H1 (cell line): ENCODE results near the gene SLC35G2. TPM values are rescaled to one million over a fixed set of nuclear protein-coding genes. Genes with fewer than 3 reads are reported as not detected.
"Not testable (repeated sequence)": the region's sequence is repeated elsewhere in the genome, so short reads cannot be mapped to it uniquely, and the experiment has no call there.

Source experiments
- CTCF ChIA-PET: fragments of 300-600 bp; sonication (Branson Sonifier 250); formaldehyde crosslinking; loops from one replicate; lab custom pipeline; 2021; ENCODE audit not compliant: partially characterized antibody; lab: Charles Lee
- POLR2A ChIA-PET: fragments of 300-600 bp; sonication (Branson Sonifier 250); formaldehyde crosslinking; loops from one replicate; lab custom pipeline; 2021; ENCODE audit warnings: inconsistent platforms; ENCODE audit not compliant: partially characterized antibody; lab: Charles Lee
- DNase-seq, 2 experiments: peaks; one replicate each; pipeline versions ENCODE4 v3.0.0 to v3.0.0-alpha.2; 2010 to 2022; ENCODE audit warnings: low spot score in 2 of 2, low read depth in 1 of 2, mixed read lengths in 1 of 2
- FAIRE-seq: peaks from 2 replicates; lab custom pipeline; 2011; peaks lifted over from hg19 to GRCh38; lab: Jason Lieb, UNC
- H2AFZ ChIP-seq: 2 replicates; pipeline ENCODE4 v1.8.1; 2012; ENCODE audit warnings: low read length, inconsistent platforms
- H2AK5ac ChIP-seq: 2 replicates; pipeline ENCODE4 v1.6.1; 2013; ENCODE audit warnings: low read depth, low read length
- H2BK120ac ChIP-seq: replicated peaks from 2 replicates; pipeline ENCODE3; 2013; ENCODE audit warnings: low read depth, low read length, inconsistent platforms
- H2BK12ac ChIP-seq: 2 replicates; pipeline ENCODE4 v1.6.1; 2013; ENCODE audit warnings: low read depth, low read length
- H2BK15ac ChIP-seq: 2 replicates; pipeline ENCODE4 v1.6.1; 2013; ENCODE audit warnings: low read length
- H2BK20ac ChIP-seq: 2 replicates; pipeline ENCODE4 v1.6.1; 2013; ENCODE audit warnings: low read length
- H2BK5ac ChIP-seq: 2 replicates; pipeline ENCODE4 v1.6.1; 2013; ENCODE audit warnings: low read depth, low read length
- H3K14ac ChIP-seq: 2 replicates; pipeline ENCODE4 v1.6.1; 2013; ENCODE audit warnings: inconsistent platforms; ENCODE audit not compliant: insufficient read length
- H3K18ac ChIP-seq: 2 replicates; pipeline ENCODE4 v1.6.1; 2013; ENCODE audit warnings: low read length; ENCODE audit errors: extremely low read depth
- H3K23ac ChIP-seq: 2 replicates; pipeline ENCODE4 v1.6.1; 2013; ENCODE audit warnings: inconsistent platforms; ENCODE audit not compliant: insufficient read length
- H3K23me2 ChIP-seq: 2 replicates; pipeline ENCODE4 v1.6.1; 2013; ENCODE audit warnings: low read depth, low read length
- H3K27ac ChIP-seq: 2 replicates; pipeline ENCODE4 v1.6.1; 2011; ENCODE audit warnings: low read depth, low read length, inconsistent platforms
- H3K27me3 ChIP-seq, 4 experiments: replicated peaks in 1 of 4; 1 replicate in 1 of 4; 2 replicates in 3 of 4; pipeline versions ENCODE4 v1.6.1 to v1.8.1; 2011 to 2013; ENCODE audit warnings: low read length in 3 of 4, mild to moderate bottlenecking in 3 of 4, inconsistent platforms in 2 of 4, mixed read lengths in 2 of 4, moderate library complexity in 1 of 4; ENCODE audit not compliant: control insufficient read depth in 3 of 4, insufficient read depth in 3 of 4; ENCODE audit errors: extremely low read depth in 1 of 4
- H3K36me3 ChIP-seq, 4 experiments: 2 replicates each; pipeline versions ENCODE4 v1.6.1 to v1.8.1; 2011 to 2013; ENCODE audit warnings: mild to moderate bottlenecking in 4 of 4, low read length in 3 of 4, moderate library complexity in 2 of 4, control low read depth in 1 of 4, inconsistent platforms in 1 of 4; ENCODE audit not compliant: insufficient read depth in 4 of 4, control insufficient read depth in 2 of 4
- H3K4ac ChIP-seq: replicated peaks from 2 replicates; pipeline ENCODE3; 2013; ENCODE audit warnings: low read length, low read depth, mixed read lengths, inconsistent platforms; ENCODE audit not compliant: insufficient read length
- H3K4me1 ChIP-seq, 4 experiments: replicated peaks in 1 of 4; 1 replicate in 1 of 4; 2 replicates in 3 of 4; pipeline versions ENCODE4 v1.6.1 to v1.8.1; 2011 to 2013; ENCODE audit warnings: low read length in 3 of 4, inconsistent platforms in 2 of 4, mixed read lengths in 1 of 4; ENCODE audit not compliant: insufficient read depth in 4 of 4, control insufficient read depth in 3 of 4
- H3K4me2 ChIP-seq, 2 experiments: 2 replicates each; pipeline versions ENCODE4 v1.6.1 to v1.8.1; 2011 to 2013; ENCODE audit warnings: low read depth in 2 of 2, low read length in 2 of 2, control low read depth in 1 of 2, inconsistent platforms in 1 of 2, mild to moderate bottlenecking in 1 of 2; ENCODE audit not compliant: insufficient read depth in 1 of 2
- H3K4me3 ChIP-seq, 4 experiments: fragments of 200-600, 300-600 bp in 1 of 4; sonication (generic), shearing (Covaris generic), sonication (Bioruptor Twin) in 1 of 4; 2 replicates each; pipeline versions ENCODE4 v1.5.1 to v1.8.1; 2011 to 2016; ENCODE audit warnings: low read length in 4 of 4, low read depth in 3 of 4, control low read depth in 2 of 4, inconsistent platforms in 2 of 4, mild to moderate bottlenecking in 2 of 4, mixed read lengths in 1 of 4, moderate library complexity in 1 of 4; ENCODE audit not compliant: insufficient read depth in 2 of 4; ENCODE audit errors: extremely low read depth in 1 of 4
- H3K56ac ChIP-seq: replicated peaks from 2 replicates; pipeline ENCODE3; 2013; ENCODE audit warnings: low read depth, mild to moderate bottlenecking, mixed read lengths, low read length, inconsistent platforms; ENCODE audit not compliant: insufficient read length
- H3K79me1 ChIP-seq: 2 replicates; pipeline ENCODE4 v1.6.1; 2013; ENCODE audit warnings: low read depth, low read length, control low read depth
- H3K79me2 ChIP-seq, 2 experiments: 2 replicates each; pipeline versions ENCODE4 v1.6.1 to v1.8.1; 2012 to 2013; ENCODE audit warnings: low read length in 2 of 2, mild to moderate bottlenecking in 2 of 2, inconsistent platforms in 1 of 2; ENCODE audit not compliant: insufficient read depth in 2 of 2, control insufficient read depth in 1 of 2
- H3K9ac ChIP-seq, 4 experiments: replicated peaks in 1 of 4; 1 replicate in 1 of 4; 2 replicates in 3 of 4; pipeline versions ENCODE4 v1.6.1 to v1.8.1; 2011 to 2013; ENCODE audit warnings: low read depth in 3 of 4, low read length in 3 of 4, control low read depth in 2 of 4, mild to moderate bottlenecking in 2 of 4, moderate library complexity in 2 of 4, inconsistent platforms in 1 of 4; ENCODE audit errors: extremely low read depth in 1 of 4
- H3K9me3 ChIP-seq, 2 experiments: 2 replicates each; pipeline versions ENCODE4 v1.6.1 to v1.8.1; 2012 to 2013; ENCODE audit warnings: mild to moderate bottlenecking in 2 of 2, moderate library complexity in 2 of 2, control low read depth in 1 of 2, inconsistent platforms in 1 of 2, low read depth in 1 of 2, low read length in 1 of 2, mixed read lengths in 1 of 2; ENCODE audit not compliant: insufficient read depth in 2 of 2
- H4K20me1 ChIP-seq, 2 experiments: replicated peaks in 1 of 2; 2 replicates each; pipeline versions ENCODE3 to v1.8.1; 2011 to 2013; ENCODE audit warnings: inconsistent platforms in 2 of 2, low read length in 2 of 2, mild to moderate bottlenecking in 1 of 2; ENCODE audit not compliant: insufficient read depth in 2 of 2, control insufficient read depth in 1 of 2
- H4K5ac ChIP-seq: 2 replicates; pipeline ENCODE4 v1.6.1; 2013; ENCODE audit warnings: low read length, low read depth, mixed read lengths, inconsistent platforms; ENCODE audit not compliant: insufficient read length
- H4K8ac ChIP-seq: 2 replicates; pipeline ENCODE4 v1.8.0; 2013; ENCODE audit warnings: mild to moderate bottlenecking, moderate library complexity, low read length, inconsistent platforms; ENCODE audit not compliant: insufficient read depth; ENCODE audit errors: extremely low read depth
- H4K91ac ChIP-seq: replicated peaks from 2 replicates; pipeline ENCODE3; 2013; ENCODE audit warnings: low read length, mixed read lengths, inconsistent platforms; ENCODE audit not compliant: insufficient read length
- CHD1 ChIP-seq: IDR thresholded peaks from 2 replicates; pipeline ENCODE4 v1.6.1; 2012; ENCODE audit warnings: low read depth, low read length, improper control_type of control experiment
- CHD2 ChIP-seq: IDR thresholded peaks from 2 replicates; pipeline ENCODE4 v1.6.1; 2012; ENCODE audit warnings: low read length, improper control_type of control experiment
- EGR1 ChIP-seq: IDR thresholded peaks from 2 replicates; pipeline ENCODE4 v1.6.1; 2011; ENCODE audit warnings: low read depth, low read length, borderline replicate concordance
- NRF1 ChIP-seq: IDR thresholded peaks from 2 replicates; pipeline ENCODE4 v1.6.1; 2011; ENCODE audit warnings: mild to moderate bottlenecking, low read depth, low read length, improper control_type of control experiment
- RFX5 ChIP-seq: IDR thresholded peaks from 2 replicates; pipeline ENCODE4 v1.6.1; 2011; ENCODE audit warnings: low read depth, low read length, improper control_type of control experiment, borderline replicate concordance
- RNF2 ChIP-seq: fragments of 200-900, 300-1000 bp; sonication (generic); IDR thresholded peaks from 2 replicates; pipeline ENCODE4 v1.7.1; 2016; ENCODE audit warnings: borderline replicate concordance, low read depth, mild to moderate bottlenecking, antibody characterized with exemption, low read length; ENCODE audit not compliant: poor library complexity, severe bottlenecking; ENCODE audit errors: missing control alignments
- SIRT6 ChIP-seq: IDR thresholded peaks from one replicate; pipeline ENCODE4 v1.7.1; 2012; ENCODE audit warnings: low read length, inconsistent platforms
- WGBS, 2 experiments: shearing (Covaris generic) in 1 of 2; methylation state at CpG; one replicate each; pipeline versions ENCODE4 v1.1.6 to v1.1.7; 2013 to 2015; ENCODE audit warnings: low lambda C conversion rate in 2 of 2, mixed read lengths in 2 of 2, inconsistent platforms in 1 of 2, low coverage in 1 of 2, missing lambda C conversion rate in 1 of 2; ENCODE audit not compliant: insufficient replicate concordance in 2 of 2, insufficient coverage in 1 of 2, insufficient read length in 1 of 2; ENCODE audit errors: extremely low coverage in 1 of 2, missing lambda C conversion rate in 1 of 2; 5-methylcytosine and 5-hydroxymethylcytosine counted together
- polyA plus RNA-seq, 7 experiments: library from polyadenylated mRNA; depleted of rRNA in 3 of 7; stranded (reverse) in 5 of 7; unstranded in 2 of 7; fragments of >200 nt in 5 of 7; fragments of 200-250 nt in 2 of 7; gene quantifications; 1 replicate in 5 of 7; 2 replicates in 1 of 7; 4 replicates in 1 of 7; pipeline versions ENCODE4 v1.2.1 to v1.2.3, GENCODE V29; 2011 to 2013; ENCODE audit warnings: missing spikeins in 2 of 7, mixed read lengths in 2 of 7
- total RNA-seq: library from RNA; stranded (reverse); fragmentation: NEBNext Ultra II Directional; extraction: Animal tissue kit (Norgen Biotek cat#: 25700); gene quantifications from 2 replicates; pipeline ENCODE4 v1.2.1, GENCODE V29; 2021
- TF ChIP-seq, protein P1 (sequence below): IDR thresholded peaks from 2 replicates; pipeline ENCODE4 v1.6.1; 2012; ENCODE audit warnings: inconsistent platforms

The SLC35G2 gene
- total and polyA plus RNA-seq, 2 of the 8 experiments (the other 6 are each of a cell fraction or from before 2014, with no cell fraction given): 5.2 to 6.4 TPM

DNA sequence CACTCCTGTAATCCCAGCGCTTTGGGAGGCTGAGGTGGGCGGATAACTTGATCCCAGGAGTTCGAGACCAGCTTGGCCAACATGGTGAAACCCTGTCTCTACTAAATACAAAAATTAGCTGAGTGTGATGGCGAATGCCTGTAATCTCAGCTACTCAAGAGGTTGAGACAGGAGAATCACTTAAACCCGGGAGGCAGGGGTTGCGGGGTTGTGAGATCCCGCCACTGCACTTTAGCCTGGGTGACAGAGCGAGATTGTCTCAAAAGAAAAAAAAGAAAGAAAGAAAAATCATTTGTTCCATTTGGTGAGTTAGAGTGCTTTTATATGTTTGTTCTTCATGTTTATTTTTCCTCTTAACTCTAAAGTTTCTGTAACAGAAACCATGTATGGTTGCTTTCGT, 50.4 kb downstream of the SLC35G2 start (continued):
- TF ChIP-seq, protein P1, sequence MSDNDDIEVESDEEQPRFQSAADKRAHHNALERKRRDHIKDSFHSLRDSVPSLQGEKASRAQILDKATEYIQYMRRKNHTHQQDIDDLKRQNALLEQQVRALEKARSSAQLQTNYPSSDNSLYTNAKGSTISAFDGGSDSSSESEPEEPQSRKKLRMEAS: no peak
- TF ChIP-seq CHD1 (no peak), RFX5 (no peak), EGR1 (no peak), RNF2 (no peak), NRF1 (no peak), SIRT6 (no peak), CHD2 (no peak)

DNA sequence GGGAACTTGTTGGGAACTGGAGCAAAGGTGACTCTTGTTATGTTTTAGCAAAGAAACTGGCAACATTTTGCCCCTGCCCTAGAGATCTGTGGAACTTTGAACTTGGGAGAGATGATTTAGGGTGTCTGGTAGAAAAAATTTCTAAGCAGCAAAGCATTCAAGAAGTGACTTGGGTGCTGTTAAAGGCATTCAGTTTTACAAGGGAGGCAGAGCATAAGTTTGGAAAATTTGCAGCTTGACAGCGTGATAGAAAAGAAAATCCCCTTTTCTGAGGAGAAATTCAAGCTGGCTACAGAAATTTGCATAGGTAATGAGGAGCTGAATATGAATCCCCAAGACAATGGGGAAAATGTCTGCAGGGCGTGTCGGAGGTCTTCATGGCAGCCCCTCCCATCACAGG, 53.3 kb downstream of the SLC35G2 start:
- H3K4me2 ChIP-seq, H3K23ac ChIP-seq, H3K4me3 ChIP-seq, H3K9ac ChIP-seq, H2BK120ac ChIP-seq, H3K4ac ChIP-seq, H3K36me3 ChIP-seq, H2AK5ac ChIP-seq, H2BK12ac ChIP-seq, H3K79me1 ChIP-seq, H4K20me1 ChIP-seq, H3K27ac ChIP-seq, H3K18ac ChIP-seq, H3K14ac ChIP-seq, H2AFZ ChIP-seq, H4K91ac ChIP-seq, H3K27me3 ChIP-seq, H4K8ac ChIP-seq, DNase-seq, H3K4me1 ChIP-seq, FAIRE-seq, H2BK15ac ChIP-seq, H3K56ac ChIP-seq, H2BK5ac ChIP-seq, H4K5ac ChIP-seq, H3K23me2 ChIP-seq, POLR2A ChIA-PET, H2BK20ac ChIP-seq, H3K9me3 ChIP-seq: not testable (repeated sequence)
- H3K79me2 ChIP-seq: peaks cover 0 to 86% of the 10 kb centered on the region in 2 experiments; a peak in 2 of 4 replicates
- WGBS, 2 experiments: 98% methylated on average over 3 of the region's 3 CpGs; no CpG with 5 or more reads in 1 of the 2 experiments
- CTCF ChIA-PET: interaction anchor here (0.8 kb wide), 1 partner anchor 9 kb away, joined by 4 read pairs; no protein-coding TSS in a partner anchor
